ENCODE results near the gene BICC1. TPM values are rescaled to one million over a fixed set of nuclear protein-coding genes. Genes with fewer than 3 reads are reported as not detected.

The BICC1 gene
- total RNA-seq, 4 donors from 2014 or later: 0.60 to 5.1 (median 2.2) TPM

DNA sequence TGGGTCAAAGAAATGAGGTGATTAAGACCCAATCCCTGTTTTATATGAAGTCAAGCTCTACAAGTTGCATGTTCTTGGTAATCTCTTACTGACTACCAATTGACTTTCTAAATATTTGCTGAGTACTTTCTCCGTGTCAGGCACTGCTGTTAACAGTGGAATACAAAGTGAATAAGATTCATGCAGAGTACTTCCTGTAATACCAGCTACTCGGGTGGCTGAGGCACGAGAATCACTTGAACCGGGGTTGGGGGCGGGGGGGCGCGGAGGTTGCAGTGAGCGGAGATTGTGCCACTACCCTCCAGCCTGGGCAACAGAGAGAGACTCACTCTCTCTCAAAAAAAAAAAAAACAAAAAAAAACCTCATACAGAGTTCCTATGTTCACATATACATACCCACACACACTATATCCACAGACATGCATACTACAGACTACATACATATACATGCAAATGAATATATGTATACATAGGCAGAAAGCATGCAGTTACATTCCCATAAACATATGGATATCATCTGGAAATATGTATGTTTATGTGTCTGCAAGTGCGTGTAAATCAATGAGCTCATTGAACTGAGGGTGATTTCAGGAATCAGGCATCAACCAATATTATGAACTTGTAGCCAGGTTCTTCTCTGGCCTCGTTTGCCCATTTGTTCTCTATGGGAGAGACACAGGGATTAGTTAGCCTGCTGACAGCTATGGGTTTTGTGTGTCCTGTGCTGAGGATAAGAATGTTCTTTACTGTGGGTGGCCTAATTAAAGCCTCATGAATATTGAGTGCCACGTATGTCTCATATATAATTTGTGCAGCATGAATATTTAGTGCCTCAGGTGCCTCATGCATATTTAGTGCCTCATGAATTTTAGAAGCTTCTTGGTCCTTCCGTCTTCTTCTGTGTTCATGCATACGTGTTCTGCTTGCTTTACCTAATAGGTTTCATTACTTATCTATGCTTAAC is 73.9 kb downstream of the BICC1 start:
- H3K4me1 ChIP-seq: peaks cover 0 to 5% (median 0%) of the 10 kb centered on the region in 4 donors
- in situ Hi-C loops (cut with MboI; ENCODE audit: low pct_ligation_motif_present in 1 of 4, low pct_unique_long_range_greater_than_20kb in 1 of 4, low sequenced_read_pairs in 3 of 4): no loop called here
- WGBS, 2 donors (ENCODE audit: low coverage in 1 of 2): 69 to 74% methylated on average over 6 to 13 of the region's 13 CpGs
- H3K27me3 ChIP-seq: no peaks in the 10 kb centered on the region
- no peak for DNase-seq
- no peaks in the 10 kb centered on the region for H3K9me3 ChIP-seq
- no peak for TF ChIP-seq POLR2A (IDR thresholded peaks at IDR 0.05)
- TF ChIP-seq, protein P1, sequence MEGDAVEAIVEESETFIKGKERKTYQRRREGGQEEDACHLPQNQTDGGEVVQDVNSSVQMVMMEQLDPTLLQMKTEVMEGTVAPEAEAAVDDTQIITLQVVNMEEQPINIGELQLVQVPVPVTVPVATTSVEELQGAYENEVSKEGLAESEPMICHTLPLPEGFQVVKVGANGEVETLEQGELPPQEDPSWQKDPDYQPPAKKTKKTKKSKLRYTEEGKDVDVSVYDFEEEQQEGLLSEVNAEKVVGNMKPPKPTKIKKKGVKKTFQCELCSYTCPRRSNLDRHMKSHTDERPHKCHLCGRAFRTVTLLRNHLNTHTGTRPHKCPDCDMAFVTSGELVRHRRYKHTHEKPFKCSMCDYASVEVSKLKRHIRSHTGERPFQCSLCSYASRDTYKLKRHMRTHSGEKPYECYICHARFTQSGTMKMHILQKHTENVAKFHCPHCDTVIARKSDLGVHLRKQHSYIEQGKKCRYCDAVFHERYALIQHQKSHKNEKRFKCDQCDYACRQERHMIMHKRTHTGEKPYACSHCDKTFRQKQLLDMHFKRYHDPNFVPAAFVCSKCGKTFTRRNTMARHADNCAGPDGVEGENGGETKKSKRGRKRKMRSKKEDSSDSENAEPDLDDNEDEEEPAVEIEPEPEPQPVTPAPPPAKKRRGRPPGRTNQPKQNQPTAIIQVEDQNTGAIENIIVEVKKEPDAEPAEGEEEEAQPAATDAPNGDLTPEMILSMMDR (IDR thresholded peaks at IDR 0.05): no peak
- no peak for TF ChIP-seq POLR2AphosphoS5 (IDR thresholded peaks at IDR 0.05)
- no peak for TF ChIP-seq EP300 (IDR thresholded peaks at IDR 0.05; ENCODE audit: low read depth)
- intact Hi-C loops (cut with DNase I; ENCODE audit: low total_unique reads): no loop called here
- H3K36me3 ChIP-seq: no peaks in the 10 kb centered on the region
- no peak overlapping the region for H3K4me3 ChIP-seq
- H3K27ac ChIP-seq: no peak overlapping the region

DNA sequence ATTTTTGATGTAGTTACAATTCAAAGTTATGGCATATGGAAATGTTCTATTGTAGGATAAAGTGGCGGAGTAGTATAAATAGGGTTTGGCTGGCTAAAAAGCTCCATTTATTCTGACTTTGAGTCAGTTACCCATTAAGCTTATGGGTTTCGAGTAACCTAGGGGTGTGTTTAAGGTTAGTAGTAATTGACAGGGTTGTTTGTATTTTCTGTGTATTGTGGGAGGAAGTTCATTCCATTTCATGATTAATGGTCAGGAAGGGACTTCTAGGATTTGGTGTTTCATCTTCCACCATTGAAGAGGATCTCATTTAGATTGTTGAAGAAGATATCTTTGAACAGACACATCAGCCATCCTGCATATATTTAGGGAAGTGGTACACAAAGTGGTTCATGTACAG is 75.0 kb downstream of the BICC1 start:
- Histone ChIP-seq H3K27ac (no peak overlapping the region), H3K4me1 (peaks cover 0 to 5% (median 0%) of the 10 kb centered on the region in 4 donors), H3K36me3 (no peaks in the 10 kb centered on the region), H3K27me3 (no peaks in the 10 kb centered on the region), H3K4me3 (no peak overlapping the region), H3K9me3 (no peaks in the 10 kb centered on the region)
- DNase-seq: no peak
- in situ Hi-C loops (cut with MboI; ENCODE audit: low pct_ligation_motif_present in 1 of 4, low pct_unique_long_range_greater_than_20kb in 1 of 4, low sequenced_read_pairs in 3 of 4) (no loop called here), intact Hi-C loops (cut with DNase I; ENCODE audit: low total_unique reads) (no loop called here)
- TF ChIP-seq POLR2A (IDR thresholded peaks at IDR 0.05) (no peak), POLR2AphosphoS5 (IDR thresholded peaks at IDR 0.05) (no peak), EP300 (IDR thresholded peaks at IDR 0.05; ENCODE audit: low read depth) (no peak)
- TF ChIP-seq, protein P1 (IDR thresholded peaks at IDR 0.05): no peak
- 80 to 91% methylated on average over 2 of the region's 2 CpGs for WGBS, 2 donors (ENCODE audit: low coverage in 1 of 2)

DNA sequence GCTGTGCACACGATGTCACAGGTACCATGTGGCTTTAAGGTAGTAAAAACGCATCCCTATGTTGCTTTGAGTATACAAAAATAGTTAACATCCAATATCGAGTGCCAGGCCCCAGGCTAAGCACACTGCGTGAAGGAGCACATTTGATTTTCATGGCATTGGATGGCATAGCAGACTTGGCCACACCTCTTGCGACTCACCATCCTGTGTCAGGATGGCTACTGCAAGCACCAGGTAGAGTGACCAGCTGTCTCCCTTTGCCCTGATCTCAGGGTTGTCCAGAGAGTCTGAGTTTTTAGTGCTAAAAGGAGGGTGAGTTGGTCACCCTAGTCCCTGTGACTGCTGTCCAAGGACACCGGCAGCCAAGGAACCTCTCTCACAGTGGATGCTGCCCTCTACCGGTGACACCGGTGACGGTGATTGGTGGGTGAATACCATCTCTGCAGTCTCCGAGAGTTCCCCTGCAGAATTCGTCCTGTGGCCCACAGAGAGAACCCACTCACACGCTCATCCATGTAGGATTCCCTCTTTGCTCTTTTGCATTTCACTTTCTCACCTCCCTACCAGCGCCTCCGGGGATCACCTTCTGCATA is 76.1 kb downstream of the BICC1 start:
- intact Hi-C loops (cut with DNase I; ENCODE audit: low total_unique reads): no loop called here
- H3K27ac ChIP-seq: no peak overlapping the region
- DNase-seq: no peak
- no peaks in the 10 kb centered on the region for H3K27me3 ChIP-seq
- 94 to 100% methylated on average over 2 to 14 of the region's 14 CpGs for WGBS, 2 donors (ENCODE audit: low coverage in 1 of 2)
- H3K9me3 ChIP-seq: no peaks in the 10 kb centered on the region
- H3K36me3 ChIP-seq: no peaks in the 10 kb centered on the region
- TF ChIP-seq, protein P1 (IDR thresholded peaks at IDR 0.05): no peak
- TF ChIP-seq POLR2AphosphoS5 (IDR thresholded peaks at IDR 0.05) (no peak), POLR2A (IDR thresholded peaks at IDR 0.05) (no peak), EP300 (IDR thresholded peaks at IDR 0.05; ENCODE audit: low read depth) (no peak)
- H3K4me1 ChIP-seq: peaks cover 0 to 5% (median 0%) of the 10 kb centered on the region in 4 donors
- in situ Hi-C loops (cut with MboI; ENCODE audit: low pct_ligation_motif_present in 1 of 4, low pct_unique_long_range_greater_than_20kb in 1 of 4, low sequenced_read_pairs in 3 of 4): no loop called here
- no peak overlapping the region for H3K4me3 ChIP-seq

DNA sequence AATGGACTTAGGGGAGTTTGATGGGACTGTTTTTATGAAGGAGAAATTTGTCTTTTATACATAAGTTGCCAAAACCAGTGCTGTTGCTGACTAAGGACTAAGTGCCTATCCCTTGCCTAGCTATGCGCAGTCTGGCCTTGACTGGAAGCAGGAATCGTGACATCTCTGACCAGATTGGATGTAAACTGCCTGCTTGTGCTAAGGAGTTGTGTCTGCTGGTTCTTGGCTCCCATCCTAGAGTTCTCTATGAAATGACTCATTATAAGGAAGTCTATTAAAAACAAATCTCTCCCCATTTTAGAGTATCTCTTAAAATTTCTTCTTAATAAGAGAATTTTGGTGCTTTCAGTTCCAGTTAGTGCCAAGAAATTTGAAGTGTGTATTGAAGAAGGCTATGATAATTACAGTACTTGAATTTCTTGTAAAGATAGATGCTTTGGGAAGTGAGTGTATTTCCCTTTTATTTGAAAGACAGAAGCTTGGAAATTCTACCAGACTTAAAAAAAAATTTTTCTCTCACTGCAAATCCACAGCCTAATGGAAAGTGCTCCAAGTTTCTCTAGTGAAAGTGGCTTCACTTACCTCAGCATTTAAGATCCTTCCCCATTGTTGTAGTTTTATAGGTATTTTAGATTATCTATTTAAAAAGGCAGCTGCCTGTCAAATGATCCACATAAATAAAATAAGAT is 77.6 kb downstream of the BICC1 start:
- Histone ChIP-seq H3K4me1 (peaks cover 0 to 5% (median 0%) of the 10 kb centered on the region in 4 donors), H3K9me3 (no peaks in the 10 kb centered on the region), H3K4me3 (no peak overlapping the region), H3K36me3 (no peaks in the 10 kb centered on the region), H3K27ac (peak overlapping the region in 2 of 4 donors; percentile 6 to 12), H3K27me3 (no peaks in the 10 kb centered on the region)
- in situ Hi-C loops (cut with MboI; ENCODE audit: low pct_ligation_motif_present in 1 of 4, low pct_unique_long_range_greater_than_20kb in 1 of 4, low sequenced_read_pairs in 3 of 4) (no loop called here), intact Hi-C loops (cut with DNase I; ENCODE audit: low total_unique reads) (no loop called here)
- no peak for TF ChIP-seq POLR2AphosphoS5 (IDR thresholded peaks at IDR 0.05)
- TF ChIP-seq, protein P1 (IDR thresholded peaks at IDR 0.05): no peak
- no peak for TF ChIP-seq POLR2A (IDR thresholded peaks at IDR 0.05)
- no peak for TF ChIP-seq EP300 (IDR thresholded peaks at IDR 0.05; ENCODE audit: low read depth)
- 40 to 72% methylated on average over 2 of the region's 2 CpGs for WGBS, 2 donors (ENCODE audit: low coverage in 1 of 2)
- DNase-seq: no peak
